Calu3 (cell line): ENCODE measurements around the gene YIPF2. TPM values are rescaled to one million over a fixed set of nuclear protein-coding genes. Genes with fewer than 3 reads are reported as not detected.

Experiments used
- BruUV-seq: library from RNA; stranded (reverse); fragments of 400-500 nt; replicated peaks from 2 replicates; lab custom pipeline; 2021; lab: Mats Ljungman, UMichigan
- CTCF ChIA-PET: fragments of 300-600 bp; sonication (Branson Sonifier 250); formaldehyde crosslinking; loops from one replicate; lab custom pipeline; 2022; ENCODE audit warnings: antibody characterized with exemption; lab: Charles Lee
- DNase-seq: peaks from one replicate; pipeline ENCODE4 v3.0.0; 2022
- H3K27ac Mint-ChIP-seq: one replicate; pipeline ENCODE4 v1.8.0; 2022; ENCODE audit warnings: mixed read lengths; ENCODE audit not compliant: unreplicated experiment
- H3K27me3 Mint-ChIP-seq: one replicate; pipeline ENCODE4 v1.8.0; 2022; ENCODE audit warnings: mixed read lengths; ENCODE audit not compliant: unreplicated experiment
- H3K36me3 Mint-ChIP-seq: one replicate; pipeline ENCODE4 v1.8.0; 2022; ENCODE audit warnings: mild to moderate bottlenecking, moderate library complexity, mixed read lengths; ENCODE audit not compliant: insufficient read depth, unreplicated experiment
- H3K4me1 Mint-ChIP-seq: one replicate; pipeline ENCODE4 v1.8.0; 2022; ENCODE audit warnings: mild to moderate bottlenecking, low read depth, mixed read lengths; ENCODE audit not compliant: unreplicated experiment
- H3K4me3 Mint-ChIP-seq: one replicate; pipeline ENCODE4 v1.8.0; 2022; ENCODE audit warnings: mild to moderate bottlenecking, low read depth, moderate library complexity, mixed read lengths; ENCODE audit not compliant: unreplicated experiment
- H3K9me3 Mint-ChIP-seq: one replicate; pipeline ENCODE4 v1.8.0; 2022; ENCODE audit warnings: low read depth, mixed read lengths; ENCODE audit not compliant: unreplicated experiment
- intact Hi-C: fragments of 100-400 bp; cut with micrococcal nuclease; formaldehyde crosslinking; loops from one replicate; pipeline ENCODE4 v1.10.0; 2022; ENCODE audit not compliant: unreplicated experiment
- total RNA-seq: library from RNA; stranded (reverse); gene quantifications from 2 replicates; pipeline ENCODE4 v1.2.3, GENCODE V29; 2022
- TF ChIP-seq, protein P1 (sequence below): fragments of 200-600 bp; IDR thresholded peaks from one replicate; pipeline ENCODE4 v1.8.0; 2022; ENCODE audit warnings: antibody characterized with exemption; ENCODE audit not compliant: unreplicated experiment

YIPF2 gene
- total RNA-seq, 1 experiment from 2014 or later = 37.8 TPM

DNA sequence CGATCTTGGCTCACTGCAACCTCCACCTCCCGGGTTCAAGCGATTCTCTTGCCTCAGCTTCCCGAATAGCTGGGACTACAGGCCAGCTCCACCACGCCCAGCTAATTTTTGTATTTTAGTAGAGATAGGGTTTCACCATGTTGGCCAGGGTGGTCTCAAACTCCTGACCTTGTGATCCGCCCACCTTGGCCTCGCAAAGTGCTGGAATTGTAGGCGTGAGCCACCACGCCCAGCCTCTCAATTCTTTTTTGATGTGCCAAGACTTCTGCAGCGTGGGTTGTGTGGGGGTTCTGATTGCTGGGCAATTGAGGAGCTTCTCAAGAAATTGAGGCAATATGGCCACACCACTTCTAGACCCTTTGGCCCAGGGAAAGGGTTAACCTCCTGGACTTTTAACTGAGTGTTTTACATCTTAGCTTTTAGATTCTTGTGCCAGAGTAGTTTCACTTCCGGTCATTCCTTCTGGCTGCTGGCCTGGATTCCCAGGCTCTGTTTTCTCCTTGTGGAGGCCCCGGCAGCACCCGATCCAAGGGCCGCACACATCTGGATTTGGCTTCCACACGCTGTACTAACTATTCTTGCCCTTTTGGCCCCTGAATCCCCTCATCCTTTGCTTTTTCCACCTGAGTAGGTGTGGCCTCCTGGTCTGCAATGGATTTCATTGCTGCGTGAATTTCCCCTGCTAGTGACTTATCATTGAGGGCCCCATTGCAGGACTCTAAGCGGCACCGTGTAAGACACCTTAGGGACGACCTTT lies 47.1 kb upstream of the YIPF2 start:
- intact Hi-C loops = no loop called here
- Mint-ChIP-seq H3K9me3 (no peaks in the 10 kb centered on the region), H3K4me1 (peaks cover 12% of the 10 kb centered on the region), H3K27me3 (no peaks in the 10 kb centered on the region), H3K4me3 (peak overlapping the region; percentile 56), H3K36me3 (peaks cover 8% of the 10 kb centered on the region), H3K27ac (peak overlapping the region; percentile 71)
- TF ChIP-seq, protein P1, sequence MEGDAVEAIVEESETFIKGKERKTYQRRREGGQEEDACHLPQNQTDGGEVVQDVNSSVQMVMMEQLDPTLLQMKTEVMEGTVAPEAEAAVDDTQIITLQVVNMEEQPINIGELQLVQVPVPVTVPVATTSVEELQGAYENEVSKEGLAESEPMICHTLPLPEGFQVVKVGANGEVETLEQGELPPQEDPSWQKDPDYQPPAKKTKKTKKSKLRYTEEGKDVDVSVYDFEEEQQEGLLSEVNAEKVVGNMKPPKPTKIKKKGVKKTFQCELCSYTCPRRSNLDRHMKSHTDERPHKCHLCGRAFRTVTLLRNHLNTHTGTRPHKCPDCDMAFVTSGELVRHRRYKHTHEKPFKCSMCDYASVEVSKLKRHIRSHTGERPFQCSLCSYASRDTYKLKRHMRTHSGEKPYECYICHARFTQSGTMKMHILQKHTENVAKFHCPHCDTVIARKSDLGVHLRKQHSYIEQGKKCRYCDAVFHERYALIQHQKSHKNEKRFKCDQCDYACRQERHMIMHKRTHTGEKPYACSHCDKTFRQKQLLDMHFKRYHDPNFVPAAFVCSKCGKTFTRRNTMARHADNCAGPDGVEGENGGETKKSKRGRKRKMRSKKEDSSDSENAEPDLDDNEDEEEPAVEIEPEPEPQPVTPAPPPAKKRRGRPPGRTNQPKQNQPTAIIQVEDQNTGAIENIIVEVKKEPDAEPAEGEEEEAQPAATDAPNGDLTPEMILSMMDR = no peak
- DNase-seq = no peak
- CTCF ChIA-PET = interaction anchor here (0.6 to 1.2 kb wide), 4 partner anchors 11 to 1384 kb away, joined by 3 to 7 read pairs (median 4); no protein-coding TSS in a partner anchor
- no TSS peak for BruUV-seq

DNA sequence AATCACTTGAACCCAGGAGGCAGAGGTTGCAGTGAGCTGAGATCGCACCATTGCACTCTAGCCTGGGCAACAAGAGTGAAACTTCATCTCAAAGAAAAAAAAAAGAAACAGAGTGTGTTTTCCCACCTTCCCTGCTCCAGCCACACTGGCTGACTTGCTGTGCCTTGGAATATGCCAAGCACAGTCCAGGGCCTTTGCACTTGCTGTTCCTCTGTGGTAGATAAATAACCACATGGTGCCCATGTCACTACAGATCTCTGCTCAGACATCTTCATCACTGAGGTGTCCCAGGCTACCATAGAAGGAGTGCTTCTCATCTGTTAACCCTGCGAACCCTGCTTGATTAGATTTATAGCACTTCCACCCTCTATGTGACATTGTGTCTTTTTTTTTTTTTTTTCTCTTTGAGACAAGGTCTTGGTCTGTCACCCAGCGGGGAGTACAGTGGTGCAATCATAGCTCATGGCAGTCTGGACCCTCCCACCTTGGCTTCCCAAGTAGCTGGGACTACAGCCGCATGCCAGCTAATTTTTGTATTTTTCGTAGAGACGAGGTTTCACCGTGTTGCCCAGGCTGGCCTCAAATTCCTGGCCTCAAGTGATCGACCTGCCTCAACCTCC lies 42.8 kb upstream of the YIPF2 start:
- no peaks in the 10 kb centered on the region for H3K9me3 Mint-ChIP-seq
- TF ChIP-seq, protein P1 = no peak
- intact Hi-C loops = no loop called here
- CTCF ChIA-PET = interaction anchor here (0.6 kb wide), 1 partner anchor 8 kb away, joined by 3 read pairs; no protein-coding TSS in a partner anchor
- no peaks in the 10 kb centered on the region for H3K27me3 Mint-ChIP-seq
- peaks cover 12% of the 10 kb centered on the region for H3K36me3 Mint-ChIP-seq
- no peak overlapping the region for H3K4me3 Mint-ChIP-seq
- no TSS peak for BruUV-seq
- DNase-seq = no peak
- H3K4me1 Mint-ChIP-seq = peaks cover 14% of the 10 kb centered on the region
- no peak overlapping the region for H3K27ac Mint-ChIP-seq

DNA sequence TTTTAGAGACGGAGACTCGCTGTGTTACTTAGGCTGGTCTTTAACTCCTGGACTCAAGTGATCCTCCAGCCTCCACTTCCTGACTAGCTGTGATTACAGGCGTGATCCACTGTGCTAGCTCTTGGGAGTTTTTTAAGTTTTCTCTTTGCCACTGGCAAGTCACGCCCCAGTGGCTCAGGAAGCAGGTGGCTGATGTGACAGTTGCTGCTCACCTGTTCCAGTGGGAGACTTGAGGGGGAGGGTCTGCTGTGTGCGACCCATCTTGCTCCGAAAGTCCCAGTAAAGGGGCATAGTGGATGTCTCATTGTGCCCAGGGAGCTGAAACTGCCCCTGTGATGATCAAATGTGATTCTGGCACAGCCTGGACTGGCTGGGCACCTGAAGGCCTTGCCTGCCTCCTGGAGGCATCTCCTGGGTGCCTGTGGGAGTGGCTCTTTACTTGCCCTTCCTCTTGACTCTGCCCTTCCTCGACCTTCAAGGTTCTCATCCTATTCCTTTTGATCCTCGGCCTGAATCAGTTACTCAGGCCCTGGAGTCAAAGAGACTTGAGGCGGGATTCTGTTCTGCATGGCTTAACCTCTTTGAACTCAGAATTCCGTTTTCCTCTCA lies 40.2 kb upstream of the YIPF2 start:
- H3K36me3 Mint-ChIP-seq = peaks cover 10% of the 10 kb centered on the region
- no peak for DNase-seq
- peaks cover 5% of the 10 kb centered on the region for H3K4me1 Mint-ChIP-seq
- H3K9me3 Mint-ChIP-seq = no peaks in the 10 kb centered on the region
- BruUV-seq = no TSS peak
- H3K27ac Mint-ChIP-seq = no peak overlapping the region
- H3K4me3 Mint-ChIP-seq = no peak overlapping the region
- intact Hi-C loops = no loop called here
- H3K27me3 Mint-ChIP-seq = no peaks in the 10 kb centered on the region
- TF ChIP-seq, protein P1 = no peak
- CTCF ChIA-PET = no interaction called here

DNA sequence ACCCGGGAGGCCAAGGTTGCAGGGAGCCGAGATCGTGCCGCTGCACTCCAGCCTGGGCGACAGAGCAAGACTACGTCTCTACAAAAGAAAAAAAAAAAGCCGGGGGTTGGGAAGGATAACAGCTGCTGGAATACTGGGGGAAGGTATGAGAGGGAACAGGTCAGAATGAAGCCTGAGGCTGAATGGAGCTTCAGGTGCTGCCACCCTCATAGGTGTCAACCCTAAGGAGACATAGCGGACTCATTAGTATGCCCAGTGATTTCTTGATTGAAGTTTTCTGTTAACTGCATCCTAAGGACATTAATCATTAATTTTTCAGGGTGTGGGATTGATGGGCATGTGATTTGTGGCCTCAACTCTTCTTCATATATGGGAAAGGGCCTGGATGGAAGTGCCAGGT lies 38.4 kb upstream of the YIPF2 start:
- CTCF ChIA-PET = interaction anchor here (0.7 kb wide), 1 partner anchor 26 kb away, joined by 4 read pairs; no protein-coding TSS in a partner anchor
- H3K4me3 Mint-ChIP-seq = no peak overlapping the region
- intact Hi-C loops = no loop called here
- TF ChIP-seq, protein P1 = no peak
- H3K36me3 Mint-ChIP-seq = peaks cover 16% of the 10 kb centered on the region
- H3K27ac Mint-ChIP-seq = no peak overlapping the region
- no TSS peak for BruUV-seq
- peaks cover 5% of the 10 kb centered on the region for H3K4me1 Mint-ChIP-seq
- H3K9me3 Mint-ChIP-seq = no peaks in the 10 kb centered on the region
- no peak for DNase-seq
- H3K27me3 Mint-ChIP-seq = no peaks in the 10 kb centered on the region
